ENCODE results near the gene RCN1.
"Not testable (repeated sequence)": the region's sequence is repeated elsewhere in the genome, so short reads cannot be mapped to it uniquely, and the experiment has no call there.

Gene RCN1

GRCh38 chr11:32109592-32109991 lies 18.7 kb downstream of the RCN1 start:
- no peak for DNase-seq (ENCODE audit: low read depth in 2 of 2, low spot score in 1 of 2)

- no peak for DNase-seq (ENCODE audit: low read depth in 2 of 2, low spot score in 1 of 2)
These were observed 19.9 kb downstream of the RCN1 start for GRCh38 chr11:32110795-32111194.

- DNase-seq (ENCODE audit: low read depth in 2 of 2, low spot score in 1 of 2) = no peak
These were observed 22.5 kb downstream of the RCN1 start for GRCh38 chr11:32113200-32113919.

GRCh38 chr11:32113920-32114203 lies 23.0 kb downstream of the RCN1 start:
- DNase-seq (ENCODE audit: low read depth in 2 of 2, low spot score in 1 of 2) = no peak

DNA sequence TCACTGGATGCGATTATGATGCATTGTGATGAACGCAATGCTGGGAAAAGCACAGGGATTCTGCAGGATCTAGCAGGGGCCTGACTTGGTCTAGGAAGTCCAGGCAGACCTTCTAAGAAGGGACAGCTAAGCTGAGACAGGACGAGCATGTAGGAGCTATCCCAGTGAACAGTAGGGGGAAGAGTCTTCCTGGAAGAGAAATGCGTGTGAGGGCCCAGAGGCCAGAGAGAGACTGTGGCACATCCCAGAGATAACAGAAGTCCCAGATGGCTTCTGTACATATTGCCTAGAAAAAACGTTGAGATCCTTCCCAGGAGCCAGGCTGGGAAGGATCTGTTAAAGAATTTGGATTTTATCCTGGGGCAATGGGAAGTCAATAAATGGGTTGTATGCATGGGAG lies 24.6 kb downstream of the RCN1 start:
- no peak for DNase-seq (ENCODE audit: low read depth in 2 of 2, low spot score in 1 of 2)

- DNase-seq (ENCODE audit: low read depth in 2 of 2, low spot score in 1 of 2) = no peak
These were observed 25.8 kb downstream of the RCN1 start for GRCh38 chr11:32116668-32117067.

- no peak for DNase-seq (ENCODE audit: low read depth in 2 of 2, low spot score in 1 of 2)
These were observed 27.4 kb downstream of the RCN1 start for GRCh38 chr11:32118025-32118974.

DNA sequence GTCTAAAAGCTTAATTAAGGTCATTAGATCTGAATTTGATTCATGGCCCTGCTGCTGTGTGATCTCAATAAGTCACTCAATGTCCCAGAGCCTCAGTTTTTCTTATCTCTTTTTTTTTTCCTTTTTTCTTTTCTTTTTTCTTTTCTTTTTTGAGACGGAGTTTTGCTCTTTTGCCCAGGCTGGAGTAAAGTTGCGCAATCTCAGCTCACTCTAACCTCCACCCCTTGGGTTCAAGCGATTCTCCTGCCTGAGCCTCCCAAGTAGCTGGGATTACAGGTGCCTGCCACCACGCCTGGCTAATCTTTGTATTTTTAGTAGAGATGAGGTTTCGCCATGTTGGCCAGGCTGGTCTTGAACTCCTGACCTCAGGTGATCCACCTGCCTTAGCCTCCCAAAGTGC lies 28.3 kb downstream of the RCN1 start:
- not testable (repeated sequence) for DNase-seq (ENCODE audit: low read depth in 2 of 2, low spot score in 1 of 2)

DNA sequence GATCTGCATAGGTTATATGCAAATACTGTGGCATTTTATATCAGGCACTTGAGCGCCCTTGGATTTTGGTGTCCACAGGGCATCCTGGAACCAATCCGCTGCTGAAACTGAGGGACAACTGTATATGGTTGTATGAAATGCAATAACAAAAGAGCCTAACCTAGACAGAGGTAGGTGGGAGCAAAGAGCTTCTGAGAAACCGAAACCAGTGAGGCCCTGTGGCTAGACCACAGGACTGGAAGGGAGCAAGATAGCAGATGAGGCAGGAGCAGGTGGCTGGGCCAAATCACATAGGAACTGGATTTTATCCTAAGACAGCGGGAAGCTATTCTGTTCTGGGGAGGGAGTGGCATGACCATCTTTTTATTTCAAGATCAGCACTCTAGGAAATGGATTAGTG lies 30.1 kb downstream of the RCN1 start:
- no peak for DNase-seq (ENCODE audit: low read depth in 2 of 2, low spot score in 1 of 2)

DNA sequence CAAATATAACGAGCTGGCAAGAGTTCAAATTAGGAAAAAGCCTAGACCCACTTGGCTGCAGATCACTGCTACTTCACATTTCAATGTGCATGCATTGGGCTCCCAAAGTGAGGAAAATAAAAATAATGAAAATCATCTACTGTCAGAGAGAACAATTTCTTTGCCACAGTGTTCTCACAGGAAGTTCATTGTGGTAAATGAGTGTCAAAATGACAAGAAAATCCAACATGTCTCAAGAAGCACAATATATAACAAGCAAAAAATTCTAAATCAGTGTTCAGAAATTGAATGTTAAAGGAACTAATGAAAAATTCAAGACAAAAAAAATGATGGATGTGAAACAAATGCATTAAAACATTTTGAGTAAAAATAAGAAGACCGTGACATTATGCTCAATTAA lies 31.3 kb downstream of the RCN1 start:
- no peak for DNase-seq (ENCODE audit: low read depth in 2 of 2, low spot score in 1 of 2)

DNA sequence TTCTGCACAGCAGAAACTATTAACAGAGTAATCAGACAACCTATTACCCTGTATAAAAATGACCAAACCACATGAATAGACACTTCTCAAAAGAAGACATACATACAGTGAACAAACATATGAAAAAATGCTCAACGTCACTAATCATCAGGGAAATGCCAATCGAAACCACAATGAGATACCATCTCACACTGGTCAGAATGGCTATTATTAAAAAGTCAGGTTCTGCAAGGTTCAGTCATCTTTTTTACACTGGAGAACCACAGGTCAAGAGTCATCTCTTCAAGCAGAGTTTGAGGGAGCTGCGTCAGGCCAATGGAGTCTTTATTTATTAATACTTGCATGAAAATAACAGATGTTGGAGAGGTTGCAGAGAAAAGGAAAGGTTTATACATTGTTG lies 40.4 kb downstream of the RCN1 start:
- DNase-seq (ENCODE audit: low read depth in 2 of 2, low spot score in 1 of 2) = no peak

GRCh38 chr11:32136657-32137056 lies 45.8 kb downstream of the RCN1 start:
- no peak for DNase-seq (ENCODE audit: low read depth in 2 of 2, low spot score in 1 of 2)

GRCh38 chr11:32137263-32137662 lies 46.4 kb downstream of the RCN1 start:
- no peak for DNase-seq (ENCODE audit: low read depth in 2 of 2, low spot score in 1 of 2)

GRCh38 chr11:32137869-32138268 lies 47.0 kb downstream of the RCN1 start:
- no peak for DNase-seq (ENCODE audit: low read depth in 2 of 2, low spot score in 1 of 2)

DNA sequence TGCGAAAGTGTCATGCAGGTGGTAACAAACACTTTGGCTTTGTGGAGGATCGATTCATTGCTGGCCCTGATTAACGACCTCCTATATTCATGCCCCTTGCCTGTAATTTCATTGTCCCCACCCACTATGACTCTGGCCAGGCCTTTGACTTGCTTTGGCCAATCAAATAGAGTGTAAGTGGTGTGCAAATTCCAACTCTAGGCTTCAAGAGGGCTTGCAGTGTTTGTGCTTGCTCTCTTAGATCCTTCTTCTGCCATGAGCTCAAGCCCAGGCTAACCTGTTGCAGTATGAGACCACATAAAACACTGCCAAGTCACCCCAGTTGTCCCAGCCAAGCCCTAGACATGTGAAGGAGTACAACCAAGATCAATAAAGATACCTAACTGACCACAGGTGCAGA lies 48.0 kb downstream of the RCN1 start:
- no peak for DNase-seq (ENCODE audit: low read depth in 2 of 2, low spot score in 1 of 2)

- DNase-seq (ENCODE audit: low read depth in 2 of 2, low spot score in 1 of 2) = no peak
These were observed 49.1 kb downstream of the RCN1 start for GRCh38 chr11:32139896-32140520.

DNA sequence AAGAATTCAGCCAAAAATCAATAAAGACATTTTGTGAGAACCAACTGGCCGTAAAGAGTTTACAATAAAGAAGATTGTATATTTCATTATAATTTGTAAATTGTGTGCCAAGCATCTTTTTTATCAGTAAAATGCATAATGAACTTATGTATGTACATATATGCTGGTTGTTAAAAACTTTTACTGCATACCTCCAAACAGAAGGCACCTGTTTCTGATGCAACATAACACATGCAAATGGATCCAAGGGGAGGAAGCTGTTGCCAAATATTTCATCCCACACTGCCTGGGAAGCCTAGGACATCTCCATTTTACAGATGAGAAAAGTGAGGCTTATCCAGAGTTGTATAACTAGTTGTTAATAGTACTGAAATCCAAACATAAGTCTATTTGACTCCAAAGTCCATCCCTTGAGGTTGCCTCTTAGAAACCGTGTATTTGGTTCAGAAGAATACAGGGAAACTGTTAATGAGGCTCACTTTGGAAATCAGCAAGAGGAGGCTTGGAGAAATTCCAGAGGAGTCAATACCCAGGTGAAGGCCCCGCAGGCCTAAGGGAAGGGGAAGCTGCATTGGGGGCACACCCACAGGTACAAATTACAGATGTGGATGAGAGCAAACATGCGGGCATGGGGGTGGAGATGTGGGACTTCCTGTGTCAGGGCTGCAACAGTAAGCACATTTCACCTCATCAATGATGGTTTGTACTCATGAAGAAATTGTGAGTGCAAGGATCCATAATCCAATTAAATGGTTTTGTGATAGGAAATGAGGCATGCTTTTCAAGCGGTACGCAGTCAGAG lies 51.1 kb downstream of the RCN1 start:
- no peak for DNase-seq (ENCODE audit: low read depth in 2 of 2, low spot score in 1 of 2)

- no peak for DNase-seq (ENCODE audit: low read depth in 2 of 2, low spot score in 1 of 2)
These were observed 52.5 kb downstream of the RCN1 start for GRCh38 chr11:32143378-32143777.

- DNase-seq (ENCODE audit: low read depth in 2 of 2, low spot score in 1 of 2) = no peak
These were observed 54.4 kb downstream of the RCN1 start for GRCh38 chr11:32145282-32145681.

DNA sequence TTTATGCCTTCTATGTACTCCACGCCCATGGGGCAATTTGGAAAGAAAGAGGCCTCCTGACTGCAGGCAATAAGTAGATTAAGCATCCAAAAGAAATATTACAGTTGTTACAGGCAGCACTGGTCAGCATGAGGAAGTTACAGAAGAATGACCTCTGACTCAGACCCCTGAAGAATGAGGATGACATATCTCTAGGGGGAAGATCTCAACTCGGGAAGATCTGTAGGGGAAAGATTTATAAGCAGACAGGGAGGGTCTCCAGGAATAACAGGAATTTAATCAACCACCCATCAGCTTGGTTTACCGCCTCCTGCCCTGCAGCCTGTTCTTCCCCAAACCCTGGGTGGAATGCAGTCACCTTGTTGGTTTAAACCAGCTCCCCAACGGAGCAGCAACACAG lies 58.0 kb downstream of the RCN1 start:
- DNase-seq (ENCODE audit: low read depth in 2 of 2, low spot score in 1 of 2) = no peak

DNA sequence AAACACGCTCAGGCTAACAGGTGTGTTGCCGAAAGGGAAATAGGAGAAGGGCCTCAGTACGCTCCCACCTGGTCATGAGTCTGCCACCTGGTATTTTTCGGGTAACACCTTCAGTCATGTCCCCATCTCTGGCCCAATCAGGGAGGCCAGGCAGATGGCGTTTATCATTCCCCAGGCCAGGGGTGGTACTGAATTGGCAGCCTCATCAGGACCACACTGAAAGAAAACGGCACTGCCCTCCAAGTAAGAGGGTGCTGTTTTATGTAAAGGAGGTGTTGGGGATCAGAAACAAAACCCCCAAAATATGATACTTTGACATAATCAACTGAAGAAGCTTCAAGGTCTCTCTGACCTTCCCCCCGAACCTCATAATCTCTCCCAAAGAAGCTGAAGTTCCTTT lies 58.9 kb downstream of the RCN1 start:
- DNase-seq (ENCODE audit: low read depth in 2 of 2, low spot score in 1 of 2) = no peak
